NOMO-1 treated with DMSO at 0.1 percent for 48 hours (cell line): Measurements from ENCODE around the gene CDK19.

Experiments
- DNase-seq: peaks from one replicate; lab custom pipeline; 2025; ENCODE audit not compliant: unreplicated experiment; lab: John Stamatoyannopoulos, UW

The CDK19 gene

GRCh38 chr6:110662490-110663211 lies 152.6 kb downstream of the CDK19 start:
- no peak for DNase-seq

- no peak for DNase-seq
Measured at GRCh38 chr6:110661414-110661813, 153.9 kb downstream of the CDK19 start.

DNA sequence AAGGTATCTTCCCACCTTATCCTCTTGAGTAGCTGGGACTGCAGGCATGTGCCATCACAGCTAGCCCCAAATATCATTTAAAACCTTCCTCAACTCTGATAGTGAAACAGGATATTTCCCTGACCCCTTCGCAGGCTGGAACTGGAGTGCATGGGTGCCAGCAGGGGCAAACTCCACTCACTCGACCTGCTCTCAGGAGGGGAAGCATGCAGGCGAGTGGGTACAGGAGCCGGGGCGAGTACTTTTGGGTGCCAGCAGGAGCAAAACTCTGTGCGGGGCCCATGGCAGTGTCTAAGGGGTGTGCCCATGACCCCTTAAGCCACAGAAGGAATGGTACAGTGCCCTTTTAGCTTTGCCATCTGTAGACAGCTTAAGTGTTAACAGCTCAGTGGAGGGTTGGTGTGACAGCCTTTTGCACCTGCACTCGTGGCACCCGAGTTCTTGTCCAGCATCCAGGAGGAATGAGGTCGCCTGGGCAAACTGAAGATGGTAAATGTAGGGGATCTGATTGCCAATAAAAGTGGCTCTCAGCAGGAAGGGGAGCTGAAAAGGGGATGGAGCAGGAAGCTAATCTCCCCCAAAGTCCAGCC lies 155.1 kb downstream of the CDK19 start:
- no peak for DNase-seq

DNA sequence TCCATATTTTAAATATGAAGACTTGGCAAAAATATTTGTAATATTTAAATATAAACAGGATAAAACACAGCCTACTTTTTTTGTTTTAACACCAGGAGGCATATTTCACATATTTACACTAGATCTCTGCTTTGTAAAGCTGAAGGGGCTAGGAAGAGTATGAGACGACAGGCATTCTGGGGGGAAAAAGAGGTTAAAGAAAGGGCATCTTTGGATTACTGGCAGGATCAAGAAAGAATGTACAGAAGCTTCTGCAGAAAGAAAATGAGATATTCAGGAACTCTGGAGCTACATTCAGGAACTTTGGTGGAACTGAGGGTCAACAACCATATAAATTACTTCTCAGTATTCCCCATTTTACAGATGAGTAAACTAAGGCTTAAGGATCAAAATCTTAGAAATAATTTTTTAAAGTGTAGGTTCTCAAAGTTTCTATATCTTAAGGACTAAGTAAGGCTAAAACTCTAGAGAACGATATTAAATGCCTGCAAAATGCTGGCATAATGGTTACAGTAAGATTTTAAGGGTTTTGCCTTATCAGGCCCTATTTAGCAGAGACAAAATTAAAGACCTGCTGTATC lies 156.5 kb downstream of the CDK19 start:
- no peak for DNase-seq

GRCh38 chr6:110656492-110656891 lies 158.8 kb downstream of the CDK19 start:
- DNase-seq: no peak

DNA sequence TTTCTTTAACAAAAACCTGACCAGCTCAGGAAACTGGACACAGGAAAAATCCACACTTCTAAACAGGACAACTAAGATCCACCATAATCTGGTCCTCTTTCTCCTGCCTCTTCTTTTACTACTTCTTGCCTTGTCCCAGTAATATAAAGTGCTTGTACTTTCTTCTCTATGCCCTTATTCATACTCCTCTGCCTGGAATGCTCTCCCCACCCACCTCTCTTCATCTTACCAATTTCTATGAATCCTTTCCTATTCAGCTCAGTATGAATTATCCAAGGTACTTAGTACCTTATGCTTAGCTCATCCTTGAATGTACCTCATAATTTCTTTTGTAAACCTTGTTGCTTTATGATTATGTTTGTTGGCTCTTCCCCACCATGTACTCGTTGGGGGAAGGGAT lies 159.4 kb downstream of the CDK19 start:
- no peak for DNase-seq

GRCh38 chr6:110654096-110654820 lies 161.0 kb downstream of the CDK19 start:
- no peak for DNase-seq

GRCh38 chr6:110653381-110653780 lies 161.9 kb downstream of the CDK19 start:
- DNase-seq: no peak

DNA sequence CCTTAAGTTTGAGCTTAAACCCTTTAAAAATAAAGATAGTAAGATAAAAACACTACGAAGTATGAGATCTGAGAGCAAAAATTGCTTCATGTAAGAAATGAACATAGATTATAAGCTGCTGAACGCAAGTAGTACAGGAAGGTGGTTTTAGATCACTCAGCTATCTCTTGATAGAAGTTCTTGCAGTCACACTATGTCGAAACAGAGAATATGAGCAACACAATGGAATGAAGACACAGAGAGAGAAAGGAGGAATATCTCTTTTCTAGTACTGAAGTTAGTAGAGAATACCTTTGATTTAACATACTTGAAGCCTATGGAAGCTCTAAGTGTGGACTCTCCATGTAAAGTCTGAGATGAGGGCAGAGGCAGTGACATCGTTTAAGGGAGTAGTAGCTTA lies 162.7 kb downstream of the CDK19 start:
- DNase-seq: no peak

DNA sequence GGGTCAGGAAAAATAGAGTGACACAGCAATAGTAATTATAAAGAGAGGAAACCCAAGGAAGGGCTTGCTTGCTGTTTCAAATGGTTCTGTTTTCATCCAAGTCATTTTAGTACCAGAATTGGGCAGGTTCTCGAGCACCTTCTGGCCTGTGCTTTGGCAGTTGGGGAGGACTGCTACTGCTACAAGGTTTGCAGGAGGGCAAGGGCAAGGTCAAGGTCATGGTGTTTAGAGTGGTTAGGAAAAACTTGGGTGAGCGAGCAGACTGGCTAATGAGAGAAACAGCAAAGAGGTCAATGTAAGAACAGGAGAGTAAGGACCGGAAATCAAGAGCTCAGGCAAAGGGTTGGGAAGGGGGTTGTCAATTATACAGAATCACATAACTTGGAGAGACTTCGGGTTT lies 164.5 kb downstream of the CDK19 start:
- no peak for DNase-seq

DNA sequence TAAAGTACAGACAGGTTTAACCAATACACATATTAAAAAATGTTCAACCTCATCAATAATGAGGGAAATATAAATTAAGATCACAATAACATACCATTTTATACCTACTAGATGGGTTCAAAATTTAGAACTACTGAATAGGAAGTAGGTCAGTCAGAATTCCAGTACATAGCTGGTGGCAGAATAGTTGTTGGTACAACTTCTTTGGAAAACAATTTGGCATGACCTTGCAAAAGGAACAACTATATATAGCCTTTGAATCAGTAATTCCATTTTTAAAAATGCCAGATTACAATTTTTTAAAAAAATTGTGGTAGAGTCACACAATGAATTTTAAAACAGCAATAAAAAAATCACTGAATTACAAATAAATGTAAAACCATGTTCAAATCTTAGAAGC lies 165.6 kb downstream of the CDK19 start:
- DNase-seq: no peak

DNA sequence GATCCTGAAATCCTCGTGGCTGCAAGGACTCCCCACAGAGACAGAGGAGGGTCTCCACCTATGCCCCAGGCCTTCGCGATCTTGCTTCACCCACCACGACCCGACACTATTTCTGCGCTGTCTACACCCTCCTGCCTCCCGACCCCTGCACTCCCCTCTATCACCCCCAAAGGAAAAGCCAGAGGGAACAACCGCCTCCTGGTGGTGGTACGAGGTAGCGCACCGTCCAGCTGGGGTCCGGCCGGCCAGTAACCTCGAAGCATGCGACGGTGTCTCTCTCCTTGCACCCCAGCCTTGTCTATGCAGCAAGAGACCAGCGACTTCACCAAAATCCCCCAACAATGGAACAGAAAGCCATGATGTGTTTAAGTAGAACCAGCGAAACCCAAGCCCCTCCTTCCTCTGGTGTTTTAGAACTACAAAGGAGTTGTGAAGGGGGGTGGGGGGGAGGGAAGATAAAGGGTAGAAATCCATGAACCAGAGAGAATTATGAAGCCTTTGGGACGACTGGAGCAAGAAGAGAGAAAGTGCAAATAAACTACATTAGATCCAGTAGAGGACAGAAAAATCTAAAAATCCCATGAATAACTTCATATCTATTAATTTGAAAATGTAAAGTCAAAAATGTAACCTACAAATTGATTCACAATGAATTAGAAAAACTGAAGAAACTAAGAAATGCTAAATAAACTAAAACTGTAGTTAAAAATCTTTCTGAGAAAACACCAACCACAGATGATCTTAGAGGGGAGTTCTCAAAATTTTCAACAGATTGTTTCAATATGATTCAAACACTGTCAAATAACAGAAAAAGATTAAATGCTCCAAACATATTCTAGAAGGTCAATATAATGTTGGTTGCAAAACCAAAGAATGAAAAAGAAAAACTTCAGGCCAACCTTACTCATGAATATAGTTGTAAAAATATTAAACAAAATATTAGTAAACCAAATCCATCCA lies 168.0 kb downstream of the CDK19 start:
- DNase-seq: no peak

GRCh38 chr6:110646419-110646698 lies 168.9 kb downstream of the CDK19 start:
- no peak for DNase-seq

- DNase-seq: no peak
Measured at GRCh38 chr6:110645685-110646418, 169.4 kb downstream of the CDK19 start.

DNA sequence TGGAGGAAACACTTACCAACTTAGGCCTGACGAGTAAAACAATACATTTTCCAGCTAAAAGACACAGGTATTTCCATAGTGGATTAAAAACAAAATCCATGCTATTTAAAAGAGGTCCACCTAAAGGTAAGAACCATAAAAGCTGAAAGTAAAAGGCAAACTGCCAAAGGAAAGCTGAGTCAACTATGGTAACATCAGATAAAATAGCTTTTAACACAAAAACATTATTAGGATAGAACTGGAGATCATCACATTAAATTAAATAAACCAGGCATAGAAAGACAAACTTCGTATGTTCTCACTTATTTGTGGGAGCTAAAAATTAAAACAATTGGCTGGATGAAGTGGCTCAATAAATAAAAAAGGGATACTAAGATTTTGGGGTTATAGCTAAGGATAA lies 172.1 kb downstream of the CDK19 start:
- DNase-seq: no peak

DNA sequence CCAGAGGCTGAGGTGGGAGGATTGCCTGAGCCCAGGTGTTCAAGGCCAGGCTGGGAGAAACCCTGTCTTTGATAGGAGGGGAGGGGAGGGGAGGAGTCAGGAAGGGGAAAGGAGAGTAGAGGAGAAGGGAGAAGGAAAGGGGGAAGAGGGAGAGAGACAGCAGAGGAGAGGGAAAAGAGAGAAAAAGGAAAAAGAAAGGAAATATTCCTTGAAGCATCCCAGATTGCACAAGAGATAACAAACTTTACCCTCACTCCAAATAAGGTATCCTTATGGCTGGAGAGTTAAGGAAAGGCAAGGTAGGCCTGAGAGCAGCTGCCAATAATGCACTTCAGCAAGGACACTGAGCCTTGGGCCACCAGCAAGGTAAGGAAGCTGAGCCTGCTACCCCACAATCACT lies 172.6 kb downstream of the CDK19 start:
- DNase-seq: no peak

GRCh38 chr6:110636781-110637180 lies 178.5 kb downstream of the CDK19 start:
- DNase-seq: no peak

GRCh38 chr6:110635096-110635495 lies 180.2 kb downstream of the CDK19 start:
- DNase-seq: peak; percentile 24

GRCh38 chr6:110633731-110634213 lies 181.5 kb downstream of the CDK19 start:
- DNase-seq: no peak

DNA sequence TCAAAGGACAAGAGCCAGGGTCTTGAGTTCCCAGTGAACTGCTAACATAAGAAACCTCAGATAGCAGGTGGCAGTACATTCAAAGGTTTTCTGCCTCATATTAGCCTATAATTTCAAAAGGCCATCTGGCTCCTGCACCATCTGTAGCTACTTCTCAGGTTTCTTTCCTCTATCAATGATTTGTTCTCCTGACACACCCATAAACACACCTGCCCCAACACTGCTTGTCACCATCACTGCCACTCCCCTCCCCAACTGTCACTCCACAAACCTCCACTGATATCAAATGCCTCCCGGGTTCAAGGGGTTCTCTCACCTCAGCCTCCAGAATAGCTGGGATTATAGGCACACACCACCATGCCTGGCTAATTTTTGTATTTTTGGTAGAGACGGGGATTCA lies 186.1 kb downstream of the CDK19 start:
- no peak for DNase-seq
